Midbrain (tissue), 1 donor: ENCODE data around the gene NADSYN1.

Experiments
- DNase-seq: peaks from one replicate; lab custom pipeline; 2025; lab: John Stamatoyannopoulos, UW

Gene NADSYN1

DNA sequence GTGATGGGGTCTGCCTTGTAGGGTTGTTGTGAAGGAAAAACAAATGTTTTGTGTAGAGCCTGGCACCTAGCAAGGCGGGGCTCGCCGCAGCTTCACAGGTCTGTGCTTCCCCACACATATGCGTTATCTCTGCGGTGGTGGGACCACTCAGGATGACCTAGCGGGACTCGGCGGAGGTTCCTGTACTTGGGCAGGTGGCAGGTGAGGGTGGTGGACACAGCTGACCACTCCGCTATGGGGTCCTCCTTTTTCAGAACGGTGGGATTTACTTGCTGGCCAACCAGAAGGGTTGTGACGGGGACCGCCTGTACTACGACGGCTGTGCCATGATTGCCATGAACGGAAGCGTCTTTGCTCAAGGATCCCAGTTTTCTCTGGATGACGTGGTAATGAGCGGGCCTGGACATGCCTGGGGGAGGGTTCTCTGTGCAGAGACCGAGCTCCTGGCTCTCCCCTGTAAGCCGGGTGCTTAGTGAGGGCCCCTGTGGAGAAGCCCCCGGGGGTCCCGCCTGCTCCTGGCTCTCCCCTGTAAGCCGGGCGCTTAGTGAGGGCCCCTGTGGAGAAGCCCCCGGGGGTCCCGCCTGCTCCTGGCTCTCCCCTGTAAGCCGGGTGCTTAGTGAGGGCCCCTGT, 21.3 kb downstream of the NADSYN1 start:
- DNase-seq = no peak

DNA sequence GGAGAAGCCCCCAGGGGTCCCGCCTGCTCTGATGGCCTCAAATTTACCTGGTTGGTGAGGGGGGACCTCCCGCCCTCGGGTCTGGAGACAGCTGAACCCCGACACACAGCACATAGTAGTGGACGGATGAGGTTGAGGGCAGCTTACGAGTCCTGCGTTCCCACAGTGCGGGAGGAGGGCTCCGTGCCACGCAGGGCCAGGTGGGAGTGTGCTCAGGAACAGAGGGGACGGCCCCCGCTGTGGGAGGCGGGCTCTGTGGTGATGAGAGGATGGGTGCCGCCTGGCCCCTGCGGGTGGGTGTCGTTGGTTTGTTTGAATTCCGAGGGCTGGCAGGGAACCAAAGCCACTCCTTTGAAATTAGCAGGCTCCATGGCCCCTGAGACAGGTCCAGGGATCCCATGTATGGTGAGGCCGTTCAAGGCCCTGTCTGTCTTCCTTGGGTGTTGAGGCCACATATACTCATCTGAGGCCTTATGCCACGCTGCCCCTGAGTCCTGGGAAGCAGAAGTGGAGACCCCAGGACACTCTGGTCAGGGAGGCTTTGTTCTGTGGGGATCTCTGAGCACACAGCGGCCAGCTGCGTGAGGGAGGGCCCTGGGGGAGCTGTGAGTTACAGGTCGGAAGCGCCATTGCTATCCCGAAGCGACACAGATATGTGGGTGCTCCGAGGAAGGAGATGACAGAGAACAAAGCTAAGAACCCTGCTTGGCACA, 21.9 kb downstream of the NADSYN1 start:
- no peak for DNase-seq

DNA sequence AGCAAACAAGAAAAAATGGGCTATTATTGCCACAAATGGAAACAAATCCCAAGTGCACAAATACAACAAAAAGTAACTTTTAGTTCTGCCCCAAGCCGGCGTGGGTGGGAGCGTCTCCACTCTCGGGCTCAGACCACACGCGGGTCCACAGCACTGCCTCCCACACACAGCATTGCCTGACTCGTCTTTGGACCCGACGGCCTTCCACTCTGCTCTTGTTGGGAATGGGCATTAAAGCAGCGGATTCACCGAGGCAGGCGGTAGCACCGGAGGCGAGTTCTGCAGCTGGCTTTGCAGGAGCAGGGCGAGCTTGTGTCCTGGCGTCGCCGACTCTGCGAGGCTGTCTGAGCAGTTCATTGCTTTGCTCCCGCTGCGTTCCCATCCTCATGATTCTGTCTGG, 23.0 kb downstream of the NADSYN1 start:
- no peak for DNase-seq

DNA sequence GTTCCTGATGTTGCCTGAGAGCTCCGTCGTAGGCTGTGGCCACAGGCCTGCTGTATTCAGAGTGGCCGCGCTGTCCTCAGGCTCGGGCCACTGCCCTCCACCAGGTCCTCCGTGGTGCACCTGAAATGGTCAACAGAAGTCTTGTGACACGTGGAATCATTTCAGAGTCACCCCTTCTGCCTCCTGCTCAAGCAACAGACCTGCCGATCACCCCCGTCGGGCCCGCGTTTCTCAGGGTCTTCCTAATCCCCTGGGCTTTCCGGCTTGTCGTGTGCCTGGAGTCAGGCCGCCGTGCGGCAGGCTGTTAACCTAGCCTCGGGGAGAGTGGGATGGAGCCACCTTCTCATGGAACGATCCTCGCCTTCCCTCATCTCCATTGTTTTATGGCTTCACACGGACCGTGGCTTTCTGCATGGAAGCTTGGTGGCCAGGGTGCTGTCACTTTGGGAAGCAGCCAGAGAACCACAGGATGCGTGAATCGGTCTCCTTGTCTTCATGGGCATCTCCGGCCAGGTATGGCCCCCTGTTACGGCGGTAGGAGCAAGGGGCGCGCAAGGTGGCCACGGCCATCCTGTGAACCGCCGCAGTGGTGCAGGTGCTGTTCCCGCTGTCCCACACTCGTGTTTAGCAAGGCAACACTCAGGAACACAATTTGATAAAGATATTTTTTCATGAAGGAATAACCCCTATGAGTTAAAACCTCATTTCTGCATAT, 24.1 kb downstream of the NADSYN1 start:
- no peak for DNase-seq

DNA sequence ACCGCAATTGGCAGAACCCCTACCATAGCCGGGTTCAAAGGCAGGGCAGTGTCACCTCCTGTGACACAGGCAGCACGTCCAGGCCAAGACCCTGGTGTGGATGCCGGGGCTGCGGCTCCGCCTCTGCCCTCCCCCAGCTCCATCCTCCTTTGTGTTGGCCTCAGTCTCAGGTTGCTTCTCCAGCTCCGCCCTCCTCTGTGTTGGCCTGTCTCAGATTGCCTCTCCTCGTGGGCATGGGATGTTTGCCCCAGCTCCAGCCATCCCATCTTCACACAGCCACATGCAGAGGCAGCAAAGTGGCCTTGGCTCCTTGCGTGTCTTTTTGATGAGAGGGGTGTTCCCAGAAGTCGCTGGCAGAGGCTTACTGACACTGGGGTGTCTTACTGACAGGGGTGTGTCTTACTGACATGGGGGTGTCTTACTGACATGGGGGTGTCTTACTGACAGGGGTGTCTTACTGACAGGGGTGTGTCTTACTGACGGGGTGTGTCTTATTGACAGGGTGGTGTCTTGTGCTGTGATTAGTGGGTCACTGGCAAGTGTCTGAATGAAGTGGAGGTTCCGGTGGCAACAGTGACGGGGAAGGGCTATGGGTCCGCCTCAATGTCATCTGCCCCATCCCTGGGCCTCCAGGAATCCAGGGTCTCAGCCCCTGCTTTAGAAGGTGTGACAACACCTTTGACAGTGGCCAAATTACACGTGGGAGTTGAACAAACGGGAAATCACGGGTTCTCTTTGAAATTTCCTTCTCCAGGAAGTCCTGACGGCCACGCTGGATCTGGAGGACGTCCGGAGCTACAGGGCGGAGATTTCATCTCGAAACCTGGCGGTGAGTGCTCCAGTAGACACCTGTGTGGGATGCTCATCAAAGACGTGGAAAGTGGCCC, 24.9 kb downstream of the NADSYN1 start:
- DNase-seq = no peak

DNA sequence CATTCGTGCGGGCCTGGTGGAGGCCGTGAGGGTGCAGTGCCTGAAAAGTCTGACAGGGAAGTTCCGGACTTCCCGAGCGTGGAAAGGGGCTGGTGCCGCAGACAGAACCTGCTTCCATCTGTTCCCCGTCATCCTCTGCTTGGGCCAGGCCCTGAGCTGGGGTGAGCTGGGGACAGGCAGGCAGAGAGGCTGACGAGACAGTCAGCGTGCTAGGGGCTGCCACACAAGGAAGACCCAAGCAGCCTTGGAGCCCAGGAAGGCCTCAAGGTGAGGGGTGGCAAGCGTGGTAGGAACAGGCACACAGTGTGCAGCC, 25.5 kb downstream of the NADSYN1 start:
- no peak for DNase-seq

GRCh38 chr11:71481101-71481960, 28.3 kb downstream of the NADSYN1 start:
- no peak for DNase-seq

GRCh38 chr11:71482216-71482615, 29.2 kb downstream of the NADSYN1 start:
- no peak for DNase-seq

DNA sequence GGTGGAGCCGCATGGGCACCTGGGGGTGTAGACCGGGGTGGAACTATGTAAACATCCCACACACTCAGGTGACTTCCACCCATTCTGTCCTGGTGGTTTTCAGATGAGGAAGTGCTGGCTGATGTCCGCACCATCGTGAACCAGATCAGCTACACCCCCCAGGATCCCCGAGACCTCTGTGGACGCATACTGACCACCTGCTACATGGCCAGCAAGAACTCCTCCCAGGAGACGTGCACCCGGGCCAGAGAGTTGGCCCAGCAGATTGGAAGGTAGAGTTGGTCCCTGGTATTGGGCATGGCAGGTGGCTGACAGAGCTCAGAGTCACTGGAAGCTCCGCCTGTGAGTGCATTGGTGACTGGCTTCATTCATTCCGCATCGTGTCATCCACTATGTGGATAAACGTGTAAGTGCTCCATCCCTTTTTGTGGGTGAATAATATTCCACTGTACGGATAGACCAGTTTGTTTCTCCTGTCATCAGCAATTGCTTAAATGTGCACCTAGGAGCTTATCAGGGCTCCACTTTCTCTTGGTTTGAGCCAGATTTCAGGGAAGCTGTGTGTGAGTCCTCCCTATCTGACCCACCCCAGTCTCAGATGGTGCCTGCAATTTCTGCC, 29.9 kb downstream of the NADSYN1 start:
- DNase-seq = no peak

- DNase-seq = no peak
Measured at GRCh38 chr11:71483692-71484091, 30.7 kb downstream of the NADSYN1 start.

DNA sequence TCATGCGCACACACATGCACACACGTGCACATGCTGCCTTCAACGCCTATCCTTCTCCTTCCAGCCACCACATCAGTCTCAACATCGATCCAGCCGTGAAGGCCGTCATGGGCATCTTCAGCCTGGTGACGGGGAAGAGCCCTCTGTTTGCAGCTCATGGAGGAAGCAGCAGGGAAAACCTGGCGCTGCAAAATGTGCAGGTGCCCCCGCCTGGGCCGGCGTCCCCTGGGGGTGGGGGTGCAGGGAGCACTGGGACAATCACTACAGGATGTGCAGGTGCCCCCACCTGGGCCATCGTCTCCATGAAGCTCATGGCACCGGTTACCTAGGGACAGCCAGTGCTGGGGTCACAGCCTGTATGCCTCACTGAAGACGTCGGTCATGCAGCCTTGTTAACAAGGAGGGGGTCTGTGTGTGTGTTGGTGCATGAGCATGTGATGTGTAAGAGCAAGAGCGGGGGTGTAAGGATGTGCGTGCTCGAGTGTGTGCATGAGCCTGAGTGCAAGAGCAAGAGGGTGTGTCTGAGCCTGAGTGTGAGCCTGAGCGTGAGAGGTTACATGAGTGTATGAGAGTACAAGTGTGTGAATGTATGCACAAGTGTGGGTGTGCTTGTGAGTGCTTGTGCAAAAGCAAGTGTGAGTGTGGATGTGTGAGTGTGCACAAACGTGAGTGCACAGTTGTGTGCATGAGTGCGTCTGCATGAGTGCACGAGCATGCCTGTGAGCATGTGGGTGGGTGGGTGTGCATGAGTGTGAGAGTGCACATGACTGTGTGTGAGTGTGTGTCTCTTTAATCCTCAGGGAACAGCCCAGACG, 31.5 kb downstream of the NADSYN1 start:
- no peak for DNase-seq

- DNase-seq = no peak
Measured at GRCh38 chr11:71485063-71485399, 32.0 kb downstream of the NADSYN1 start.

- no peak for DNase-seq
Measured at GRCh38 chr11:71485466-71485865, 32.5 kb downstream of the NADSYN1 start.

DNA sequence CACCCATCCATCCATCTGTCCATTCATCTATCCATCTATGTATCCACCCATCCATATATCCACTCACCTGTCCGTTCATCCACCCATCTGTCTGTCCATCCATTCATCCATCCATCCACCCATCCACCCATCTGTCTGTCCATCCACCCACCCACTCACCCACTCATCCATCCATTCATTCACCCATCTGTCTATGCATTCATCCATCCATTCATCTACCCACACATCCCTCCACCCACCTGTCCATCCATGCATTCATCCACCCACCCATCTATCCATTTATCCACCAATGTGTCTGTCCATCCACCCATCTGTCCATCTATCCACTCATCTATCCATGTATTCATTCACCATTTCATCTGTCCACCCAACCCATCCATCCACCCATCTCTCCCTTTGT, 33.3 kb downstream of the NADSYN1 start:
- DNase-seq = no peak

DNA sequence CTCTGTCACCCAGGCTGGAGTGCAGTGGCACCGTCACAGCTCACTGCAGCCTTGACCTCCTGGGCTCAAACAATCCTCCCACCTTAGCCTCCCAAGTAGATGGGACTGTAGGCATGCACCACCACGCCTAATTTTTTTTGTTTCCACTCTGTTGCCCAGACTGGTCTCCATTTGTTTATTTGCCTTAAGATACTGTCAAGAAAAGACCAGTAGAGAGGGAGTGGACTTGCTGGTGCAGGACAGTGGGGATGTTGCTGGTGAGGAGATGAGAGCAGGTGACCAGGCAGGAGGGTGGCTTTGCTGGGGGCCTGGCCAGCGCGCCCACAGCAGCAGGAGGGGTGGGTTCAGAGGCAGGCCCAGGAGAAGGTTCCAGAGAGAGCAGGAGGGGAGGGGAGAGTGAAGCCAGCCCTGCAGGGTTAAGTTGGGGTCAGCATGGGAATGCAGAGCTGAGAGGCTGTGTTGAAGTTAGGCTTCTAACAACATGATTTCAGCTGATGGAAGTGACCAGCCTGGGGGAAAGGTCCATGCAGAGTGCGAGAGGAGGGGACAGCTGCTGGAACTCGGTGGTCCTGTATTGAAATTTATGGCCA, 35.8 kb downstream of the NADSYN1 start:
- DNase-seq = no peak

DNA sequence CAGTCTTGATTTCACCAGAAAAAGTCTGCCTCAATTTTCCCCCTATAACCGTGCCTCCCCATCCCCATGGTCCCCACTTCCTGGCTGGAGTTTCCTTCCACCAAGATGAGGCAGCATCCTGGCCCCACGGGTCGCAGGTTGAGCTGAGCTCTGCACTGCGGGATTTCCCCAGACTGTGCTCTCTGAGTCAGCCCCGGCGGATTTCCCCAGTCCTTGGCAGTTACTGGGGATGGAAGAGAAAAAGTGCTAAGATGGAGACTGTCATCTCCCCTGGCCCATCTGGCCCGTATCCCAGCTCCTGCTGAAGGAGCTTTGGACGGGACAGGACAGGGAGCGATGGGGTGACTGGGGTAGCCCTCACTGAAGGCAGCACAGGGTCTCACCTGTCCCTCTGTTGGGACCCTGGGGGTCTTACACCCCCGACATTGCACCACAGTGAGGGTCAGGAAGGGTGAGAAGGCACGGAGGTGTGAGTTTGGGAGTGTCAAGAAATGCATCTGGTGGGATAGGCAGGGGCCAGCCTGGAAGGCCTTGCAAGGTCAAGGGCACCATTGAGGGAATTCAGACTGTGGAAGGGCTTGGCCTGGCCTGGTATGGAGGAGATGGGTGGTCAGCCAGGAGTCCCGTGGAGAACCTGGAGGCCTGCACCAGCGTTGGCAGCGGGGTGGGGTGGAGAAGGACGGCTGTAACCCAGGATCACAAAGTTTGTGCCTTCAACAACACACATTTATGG, 36.5 kb downstream of the NADSYN1 start:
- no peak for DNase-seq

- no peak for DNase-seq
Measured at GRCh38 chr11:71490044-71490730, 37.2 kb downstream of the NADSYN1 start.

DNA sequence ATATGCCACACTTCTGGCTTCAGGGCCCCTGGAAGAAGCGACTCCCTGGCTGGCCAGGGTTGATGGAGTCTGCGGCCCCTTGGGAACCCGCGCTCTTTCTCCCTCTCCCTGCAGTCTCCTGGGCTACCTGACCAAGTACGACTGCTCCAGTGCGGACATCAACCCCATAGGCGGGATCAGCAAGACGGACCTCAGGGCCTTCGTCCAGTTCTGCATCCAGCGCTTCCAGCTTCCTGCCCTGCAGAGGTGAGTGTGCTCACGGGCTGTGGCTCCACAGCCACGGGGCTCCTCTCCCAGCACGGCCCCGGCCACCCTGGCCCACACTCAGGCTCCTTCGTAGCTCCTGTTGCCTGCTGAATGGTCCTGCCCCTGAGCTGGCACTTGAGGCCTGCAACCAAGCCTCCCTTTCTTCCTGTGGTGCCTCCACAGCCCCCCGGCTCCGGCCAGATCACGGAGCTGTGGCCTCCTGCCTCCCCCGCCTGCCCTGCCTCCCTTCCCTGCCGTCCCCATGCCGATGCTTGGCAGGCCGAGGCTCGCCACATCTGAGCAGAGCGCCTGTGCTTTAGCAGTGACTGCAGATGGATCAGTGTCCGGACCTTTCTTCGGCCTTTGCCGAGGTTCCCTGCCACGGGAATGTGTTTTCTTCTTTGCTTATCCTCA, 37.9 kb downstream of the NADSYN1 start:
- DNase-seq = no peak
